DMS114 treated with DMSO at 0.1 percent for 48 hours (cell line): ENCODE measurements around the gene MUC20.
"Not testable (repeated sequence)": the region's sequence is repeated elsewhere in the genome, so short reads cannot be mapped to it uniquely, and the experiment has no call there.

ENCODE experiments used
- DNase-seq: peaks from one replicate; lab custom pipeline; 2025; ENCODE audit not compliant: unreplicated experiment; lab: John Stamatoyannopoulos, UW

The MUC20 gene

GRCh38 chr3:195692781-195693427 lies 27.9 kb upstream of the MUC20 start:
- DNase-seq = no peak

- no peak for DNase-seq
Observed at GRCh38 chr3:195693428-195694216, 27.2 kb upstream of the MUC20 start.

GRCh38 chr3:195694217-195695076 lies 26.3 kb upstream of the MUC20 start:
- DNase-seq = not testable (repeated sequence)

GRCh38 chr3:195696632-195697278 lies 24.0 kb upstream of the MUC20 start:
- DNase-seq = no peak

- DNase-seq = no peak
Observed at GRCh38 chr3:195697582-195698324, 23.0 kb upstream of the MUC20 start.

- DNase-seq = no peak
Observed at GRCh38 chr3:195698325-195698646, 22.5 kb upstream of the MUC20 start.

- no peak for DNase-seq
Observed at GRCh38 chr3:195698647-195699387, 22.0 kb upstream of the MUC20 start.

GRCh38 chr3:195699388-195699771 lies 21.4 kb upstream of the MUC20 start:
- no peak for DNase-seq

- DNase-seq = no peak
Observed at GRCh38 chr3:195699860-195700259, 20.9 kb upstream of the MUC20 start.

GRCh38 chr3:195700319-195700718 lies 20.5 kb upstream of the MUC20 start:
- no peak for DNase-seq

- no peak for DNase-seq
Observed at GRCh38 chr3:195701042-195701915, 19.5 kb upstream of the MUC20 start.

- DNase-seq = no peak
Observed at GRCh38 chr3:195703776-195704175, 17.0 kb upstream of the MUC20 start.

GRCh38 chr3:195704433-195704999 lies 16.3 kb upstream of the MUC20 start:
- DNase-seq = no peak

- no peak for DNase-seq
Observed at GRCh38 chr3:195705081-195705991, 15.4 kb upstream of the MUC20 start.

- no peak for DNase-seq
Observed at GRCh38 chr3:195708061-195708460, 12.7 kb upstream of the MUC20 start.

GRCh38 chr3:195708626-195709481 lies 11.9 kb upstream of the MUC20 start:
- no peak for DNase-seq

- DNase-seq = no peak
Observed at GRCh38 chr3:195709676-195710085, 11.1 kb upstream of the MUC20 start.
